Spleen (tissue), 11 donors: Measurements from ENCODE around the gene RET. TPM values are rescaled to one million over a fixed set of nuclear protein-coding genes. Genes with fewer than 3 reads are reported as not detected.

ENCODE experiments used
- DNase-seq: peaks from one replicate; pipeline ENCODE4 v3.0.0-alpha.2; 2020
- H3K27ac ChIP-seq, 8 donors: fragments of 200-600 bp; sonication (generic) in 7 of 8; 1 replicate in 4 of 8; 2 replicates in 4 of 8; pipeline versions ENCODE4 v1.5.0 to v1.8.0; 2016 to 2021; ENCODE audit warnings: inconsistent platforms in 4 of 8, mild to moderate bottlenecking in 4 of 8, moderate library complexity in 1 of 8
- H3K27me3 ChIP-seq, 7 donors: fragments of 200-600 bp; sonication (generic) in 6 of 7; replicated peaks in 1 of 7; 1 replicate in 4 of 7; 2 replicates in 3 of 7; pipeline versions ENCODE4 v1.5.0 to v1.8.0; 2016 to 2021; ENCODE audit warnings: inconsistent platforms in 3 of 7, mild to moderate bottlenecking in 1 of 7
- H3K36me3 ChIP-seq, 6 donors: fragments of 200-600 bp; sonication (generic) in 5 of 6; 1 replicate in 4 of 6; 2 replicates in 2 of 6; pipeline versions ENCODE4 v1.5.0 to v1.8.0; 2016 to 2021; ENCODE audit warnings: inconsistent platforms in 2 of 6
- H3K4me1 ChIP-seq, 6 donors: fragments of 200-600 bp; sonication (generic) in 5 of 6; 1 replicate in 3 of 6; 2 replicates in 3 of 6; pipeline versions ENCODE4 v1.5.0 to v1.8.0; 2016 to 2021; ENCODE audit warnings: inconsistent platforms in 3 of 6
- H3K4me3 ChIP-seq, 8 donors: fragments of 200-600 bp; sonication (generic) in 7 of 8; 1 replicate in 4 of 8; 2 replicates in 4 of 8; pipeline versions ENCODE4 v1.5.0 to v1.8.0; 2016 to 2021; ENCODE audit warnings: inconsistent platforms in 4 of 8, mild to moderate bottlenecking in 4 of 8, moderate library complexity in 2 of 8
- H3K9me3 ChIP-seq, 8 donors: fragments of 200-600 bp; sonication (generic) in 7 of 8; 1 replicate in 4 of 8; 2 replicates in 4 of 8; pipeline versions ENCODE4 v1.5.0 to v1.8.0; 2016 to 2021; ENCODE audit warnings: inconsistent platforms in 4 of 8
- POLR2A ChIP-seq, 3 donors: fragments of 450-650 bp; IDR thresholded peaks; one replicate each; pipeline ENCODE4 v1.5.1; 2017; ENCODE audit warnings: antibody characterized with exemption in 3 of 3, mild to moderate bottlenecking in 1 of 3
- POLR2AphosphoS5 ChIP-seq, 3 donors: sonication (generic); formaldehyde crosslinking; IDR thresholded peaks; one replicate each; pipeline ENCODE4 v1.5.1; 2017; ENCODE audit warnings: antibody characterized with exemption in 3 of 3
- WGBS, 5 donors: extraction: QIAGEN DNeasy Blood & Tissue Kit in 3 of 5; methylation state at CpG; one replicate each; pipeline versions ENCODE4 v1.1.5 to v1.1.7; 2013 to 2018; 5-methylcytosine and 5-hydroxymethylcytosine counted together
- intact Hi-C: fragments of 100-400 bp; cut with DNase I; formaldehyde crosslinking; loops from one replicate; pipeline ENCODE4 v1.15.0; 2023; ENCODE audit warnings: low total_unique reads
- polyA plus RNA-seq, 3 donors: library from polyadenylated mRNA; stranded (reverse); fragments of 200-250 nt; gene quantifications; one replicate each; pipeline ENCODE4 v1.2.1, GENCODE V29; 2013
- total RNA-seq, 7 donors: library from RNA; depleted of rRNA in 3 of 7; stranded (reverse); fragments of >200 nt in 3 of 7; fragmentation: NEBNext Ultra II Directional in 4 of 7; extraction: Animal tissue kit (Norgen Biotek cat#: 25700) in 4 of 7; gene quantifications; one replicate each; pipeline versions ENCODE4 v1.1.0 to v1.2.1, GENCODE V29; 2016 to 2021
- TF ChIP-seq, protein P1 (sequence below), 11 experiments: fragments of 200-600 bp in 7 of 11; fragments of 450-650 bp in 4 of 11; sonication (generic) in 4 of 11; IDR thresholded peaks in 8 of 11; conservative IDR thresholded peaks in 3 of 11; 1 replicate in 7 of 11; 2 replicates in 4 of 11; pipeline versions ENCODE4 v1.4.0 to v1.8.0; 2016 to 2021; ENCODE audit warnings: antibody characterized with exemption in 11 of 11, inconsistent platforms in 4 of 11, mild to moderate bottlenecking in 1 of 11
- donor health status: healthy with polysubstance abuse.
- donor health status: DM: no; HTN: no; CAD: no; lungs with moderate emphysema.
- donor health status: DM: no; HTN: no; CAD: no.
- donor health status: Bipolar disorder and iron deficiency.
- donor health status: healthy.
- donor health status: DM: no; HTN: no; CAD: no.
- donor health status: DM: yes; HTN: yes; CAD: no.

The RET gene
- total and polyA plus RNA-seq, 10 donors = 0.02 to 0.54 (median 0.31) TPM; not detected in 2

DNA sequence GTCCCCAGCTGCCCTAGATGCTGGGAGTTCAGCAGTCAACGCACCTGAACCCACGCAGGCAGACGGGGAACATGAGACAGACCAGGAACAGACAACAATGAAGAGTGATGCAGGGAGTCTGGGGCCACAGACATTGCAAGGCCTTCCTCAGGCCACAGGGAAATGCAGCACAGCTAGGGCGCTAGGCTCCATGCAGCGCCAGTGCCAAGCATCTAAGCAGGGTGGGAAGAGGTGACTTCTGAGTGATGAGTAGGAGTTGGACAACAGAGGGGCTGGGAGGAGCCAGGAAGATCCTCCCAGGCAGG is 7.7 kb upstream of the RET start:
- intact Hi-C loops = no loop called here
- peak; percentile 48 for DNase-seq
- Histone ChIP-seq H3K27me3 (peaks cover 0 to 21% (median 0%) of the 10 kb centered on the region in 7 donors), H3K36me3 (no peaks in the 10 kb centered on the region), H3K9me3 (no peaks in the 10 kb centered on the region), H3K4me3 (no peak overlapping the region), H3K27ac (no peak overlapping the region), H3K4me1 (no peaks in the 10 kb centered on the region)
- 84 to 97% (median 94%) methylated on average over 5 of the region's 5 CpGs for WGBS, 5 donors
- TF ChIP-seq POLR2A (IDR thresholded peaks at IDR 0.05) (no peak), POLR2AphosphoS5 (IDR thresholded peaks at IDR 0.05) (no peak)
- TF ChIP-seq, protein P1, sequence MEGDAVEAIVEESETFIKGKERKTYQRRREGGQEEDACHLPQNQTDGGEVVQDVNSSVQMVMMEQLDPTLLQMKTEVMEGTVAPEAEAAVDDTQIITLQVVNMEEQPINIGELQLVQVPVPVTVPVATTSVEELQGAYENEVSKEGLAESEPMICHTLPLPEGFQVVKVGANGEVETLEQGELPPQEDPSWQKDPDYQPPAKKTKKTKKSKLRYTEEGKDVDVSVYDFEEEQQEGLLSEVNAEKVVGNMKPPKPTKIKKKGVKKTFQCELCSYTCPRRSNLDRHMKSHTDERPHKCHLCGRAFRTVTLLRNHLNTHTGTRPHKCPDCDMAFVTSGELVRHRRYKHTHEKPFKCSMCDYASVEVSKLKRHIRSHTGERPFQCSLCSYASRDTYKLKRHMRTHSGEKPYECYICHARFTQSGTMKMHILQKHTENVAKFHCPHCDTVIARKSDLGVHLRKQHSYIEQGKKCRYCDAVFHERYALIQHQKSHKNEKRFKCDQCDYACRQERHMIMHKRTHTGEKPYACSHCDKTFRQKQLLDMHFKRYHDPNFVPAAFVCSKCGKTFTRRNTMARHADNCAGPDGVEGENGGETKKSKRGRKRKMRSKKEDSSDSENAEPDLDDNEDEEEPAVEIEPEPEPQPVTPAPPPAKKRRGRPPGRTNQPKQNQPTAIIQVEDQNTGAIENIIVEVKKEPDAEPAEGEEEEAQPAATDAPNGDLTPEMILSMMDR (IDR thresholded peaks at IDR 0.05 in 8 of 11, conservative IDR thresholded peaks at IDR 0.05 in 3 of 11) = no peak

DNA sequence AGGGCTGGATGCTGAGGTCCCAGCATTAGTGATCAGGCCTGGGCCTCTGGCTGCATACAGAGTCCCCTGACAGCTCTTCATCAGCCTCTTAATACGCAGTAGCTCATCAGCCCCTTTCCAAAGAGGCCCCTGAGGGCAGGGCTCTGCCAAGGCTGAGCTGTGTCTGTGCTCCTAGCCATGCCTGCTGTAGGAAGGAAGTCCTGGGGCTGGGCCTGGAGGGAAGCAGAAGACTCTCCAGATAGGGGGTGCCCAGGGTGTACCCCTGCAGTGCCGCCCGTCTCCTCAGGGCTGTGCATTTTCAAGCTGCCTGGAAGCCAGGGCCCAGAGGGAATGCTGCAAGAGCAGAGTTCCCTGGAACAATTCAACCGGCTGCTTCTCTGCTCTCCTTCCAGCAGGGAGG is 7.3 kb upstream of the RET start:
- Histone ChIP-seq H3K4me1 (no peaks in the 10 kb centered on the region), H3K9me3 (no peaks in the 10 kb centered on the region), H3K36me3 (no peaks in the 10 kb centered on the region), H3K27ac (no peak overlapping the region), H3K4me3 (no peak overlapping the region), H3K27me3 (peaks cover 0 to 25% (median under 1%) of the 10 kb centered on the region in 7 donors)
- TF ChIP-seq, protein P1 (IDR thresholded peaks at IDR 0.05 in 8 of 11, conservative IDR thresholded peaks at IDR 0.05 in 3 of 11) = no peak
- TF ChIP-seq POLR2A (IDR thresholded peaks at IDR 0.05) = no peak
- TF ChIP-seq POLR2AphosphoS5 (IDR thresholded peaks at IDR 0.05) = no peak
- 56 to 85% (median 58%) methylated on average over 2 to 4 of the region's 4 CpGs for WGBS, 5 donors
- intact Hi-C loops = no loop called here
- DNase-seq = peak; percentile 41

DNA sequence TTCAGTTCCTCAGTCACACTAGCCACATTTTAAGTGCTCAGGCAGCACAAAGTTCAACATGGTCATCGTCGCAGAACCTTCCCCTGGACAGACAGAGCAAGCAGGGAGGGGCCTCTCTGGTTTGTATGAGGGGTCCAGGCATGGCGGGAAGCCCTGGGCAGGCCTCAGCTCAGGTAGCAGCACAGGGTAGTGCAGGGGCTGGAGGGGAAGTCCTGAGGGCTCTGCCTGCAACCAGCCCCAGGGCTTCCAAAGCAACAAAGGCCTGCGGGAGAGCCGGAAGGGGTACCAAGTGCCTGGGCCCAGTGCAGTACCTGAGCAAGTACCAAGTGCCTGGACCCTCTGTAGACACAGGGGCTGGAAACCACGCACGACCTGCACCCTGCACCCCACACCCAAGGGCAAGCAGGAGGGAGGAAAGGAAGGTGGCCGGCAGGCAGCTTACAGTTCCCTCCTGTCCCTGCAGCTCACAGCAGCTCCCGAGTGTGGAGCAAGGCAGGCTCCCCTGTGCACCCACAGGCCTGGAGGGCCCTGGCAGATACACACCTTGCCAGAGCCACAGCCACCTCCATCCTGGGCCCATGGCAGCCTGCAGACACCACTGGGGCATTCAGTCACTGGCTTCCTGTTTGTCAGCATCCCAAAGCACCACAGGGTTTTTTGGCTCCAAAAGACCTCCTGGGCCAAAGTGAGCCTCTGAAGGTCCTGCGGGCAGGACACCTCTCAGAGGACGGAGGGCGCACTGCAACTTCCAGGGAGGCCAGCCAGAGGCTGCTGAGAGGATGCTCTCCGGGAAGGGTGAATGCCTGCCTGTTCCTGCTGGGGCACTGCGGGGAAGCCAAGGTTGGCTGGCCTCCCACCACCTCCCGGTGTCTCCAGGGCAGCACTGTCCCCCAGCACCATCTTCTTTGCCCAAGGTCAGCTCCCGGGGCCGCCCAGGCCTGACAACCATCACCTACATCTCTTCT is 6.5 kb upstream of the RET start:
- intact Hi-C loops = no loop called here
- Histone ChIP-seq H3K27ac (no peak overlapping the region), H3K4me1 (no peaks in the 10 kb centered on the region), H3K4me3 (no peak overlapping the region), H3K36me3 (no peaks in the 10 kb centered on the region), H3K9me3 (no peaks in the 10 kb centered on the region), H3K27me3 (peaks cover 0 to 34% (median 8%) of the 10 kb centered on the region in 7 donors)
- 78 to 92% (median 86%) methylated on average over 13 to 17 of the region's 17 CpGs for WGBS, 5 donors
- DNase-seq = peak; percentile 67
- no peak for TF ChIP-seq POLR2A (IDR thresholded peaks at IDR 0.05)
- no peak for TF ChIP-seq POLR2AphosphoS5 (IDR thresholded peaks at IDR 0.05)
- TF ChIP-seq, protein P1 (IDR thresholded peaks at IDR 0.05 in 8 of 11, conservative IDR thresholded peaks at IDR 0.05 in 3 of 11) = no peak

DNA sequence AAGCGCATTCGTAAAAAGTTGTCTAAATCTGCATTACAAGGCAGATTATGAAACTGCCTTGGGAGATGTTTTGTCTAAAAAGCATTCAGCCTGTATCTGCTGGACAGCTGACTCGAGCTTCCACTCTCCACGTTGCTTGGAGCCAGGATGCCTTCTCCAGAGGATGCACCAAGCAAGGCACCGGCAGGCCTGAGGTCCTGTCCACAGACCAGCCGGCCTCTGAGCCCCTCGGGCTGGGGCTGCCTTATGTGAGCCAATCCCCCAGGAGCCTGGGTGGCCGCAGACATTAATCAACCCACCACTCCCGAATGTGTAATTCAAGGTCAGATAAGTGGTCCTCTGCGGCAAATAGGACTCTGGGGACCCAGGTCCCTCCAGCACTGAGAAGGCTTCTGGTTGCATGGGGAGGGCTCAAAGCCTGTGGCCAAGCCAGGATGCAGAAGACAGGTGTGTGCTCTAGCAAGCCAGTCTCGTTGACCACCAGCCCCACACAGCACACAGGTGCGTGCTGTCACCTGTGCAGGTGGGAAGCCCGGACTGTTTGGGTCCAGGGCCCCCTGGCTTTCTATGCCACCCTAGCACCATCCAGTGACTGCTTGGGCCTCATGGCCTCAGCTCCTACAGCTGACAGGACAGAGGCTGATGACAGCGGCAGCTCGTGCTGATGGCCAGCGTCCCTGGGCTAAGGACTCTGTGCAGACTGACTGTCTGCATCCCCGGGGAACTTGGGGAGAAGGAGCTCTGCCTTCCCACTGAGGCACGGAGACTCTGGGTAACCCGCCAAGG is 4.8 kb upstream of the RET start:
- TF ChIP-seq POLR2AphosphoS5 (IDR thresholded peaks at IDR 0.05) = no peak
- TF ChIP-seq, protein P1 (IDR thresholded peaks at IDR 0.05 in 8 of 11, conservative IDR thresholded peaks at IDR 0.05 in 3 of 11) = no peak
- TF ChIP-seq POLR2A (IDR thresholded peaks at IDR 0.05) = no peak

More for the DNA sequence above, 4.8 kb upstream of the RET start:
- Histone ChIP-seq H3K4me3 (no peak overlapping the region), H3K9me3 (no peaks in the 10 kb centered on the region), H3K36me3 (no peaks in the 10 kb centered on the region), H3K4me1 (peaks cover 3 to 14% (median 11%) of the 10 kb centered on the region in 6 donors), H3K27ac (no peak overlapping the region), H3K27me3 (peaks cover 0 to 50% (median 25%) of the 10 kb centered on the region in 7 donors)
- WGBS, 5 donors = 70 to 90% (median 85%) methylated on average over 9 to 19 of the region's 19 CpGs
- DNase-seq = peak; percentile 41
- intact Hi-C loops = no loop called here
